ENCODE measurements around the gene PLPPR1.

Gene PLPPR1

GRCh38 chr9:101191723-101192122 is 163.2 kb downstream of the PLPPR1 start:
- no peak for FAIRE-seq
- no peak for DNase-seq (ENCODE audit: insufficient read length, low spot score)

GRCh38 chr9:101197026-101197425 is 168.5 kb downstream of the PLPPR1 start:
- FAIRE-seq: no peak
- DNase-seq (ENCODE audit: insufficient read length, low spot score): no peak

- FAIRE-seq (no peak), DNase-seq (ENCODE audit: insufficient read length, low spot score) (no peak)
These were observed 172.3 kb downstream of the PLPPR1 start for GRCh38 chr9:101200852-101201251.

- DNase-seq (ENCODE audit: insufficient read length, low spot score) (no peak), FAIRE-seq (no peak)
These were observed 173.1 kb downstream of the PLPPR1 start for GRCh38 chr9:101201630-101202029.

- FAIRE-seq: no peak
- DNase-seq (ENCODE audit: insufficient read length, low spot score): no peak
These were observed 181.1 kb downstream of the PLPPR1 start for GRCh38 chr9:101209670-101210069.

- DNase-seq (ENCODE audit: insufficient read length, low spot score) (no peak), FAIRE-seq (no peak)
These were observed 184.1 kb downstream of the PLPPR1 start for GRCh38 chr9:101212661-101213060.

GRCh38 chr9:101219030-101219429 is 190.5 kb downstream of the PLPPR1 start:
- DNase-seq (ENCODE audit: insufficient read length, low spot score): no peak
- FAIRE-seq: no peak

GRCh38 chr9:101220341-101220740 is 191.8 kb downstream of the PLPPR1 start:
- DNase-seq (ENCODE audit: insufficient read length, low spot score) (no peak), FAIRE-seq (no peak)

GRCh38 chr9:101225271-101225670 is 196.7 kb downstream of the PLPPR1 start:
- DNase-seq (ENCODE audit: insufficient read length, low spot score) (no peak), FAIRE-seq (no peak)

- FAIRE-seq: no peak
These were observed 197.6 kb downstream of the PLPPR1 start for GRCh38 chr9:101226161-101226560.

GRCh38 chr9:101226803-101227202 is 198.3 kb downstream of the PLPPR1 start:
- FAIRE-seq: no peak

More at GRCh38 chr9:101226161-101226560, 197.6 kb downstream of the PLPPR1 start:
- DNase-seq (ENCODE audit: insufficient read length, low spot score): no peak

GRCh38 chr9:101229606-101230005 is 201.1 kb downstream of the PLPPR1 start:
- FAIRE-seq: no peak

More at GRCh38 chr9:101226803-101227202, 198.3 kb downstream of the PLPPR1 start:
- DNase-seq (ENCODE audit: insufficient read length, low spot score): no peak

GRCh38 chr9:101232405-101232977 is 204.0 kb downstream of the PLPPR1 start:
- no peak for DNase-seq (ENCODE audit: insufficient read length, low spot score)
- FAIRE-seq: no peak

More at GRCh38 chr9:101229606-101230005, 201.1 kb downstream of the PLPPR1 start:
- DNase-seq (ENCODE audit: insufficient read length, low spot score): no peak

GRCh38 chr9:101235105-101235866 is 206.8 kb downstream of the PLPPR1 start:
- FAIRE-seq (no peak), DNase-seq (ENCODE audit: insufficient read length, low spot score) (no peak)

GRCh38 chr9:101242651-101243050 is 214.1 kb downstream of the PLPPR1 start:
- DNase-seq (ENCODE audit: insufficient read length, low spot score): no peak
- no peak for FAIRE-seq

GRCh38 chr9:101246691-101247090 is 218.2 kb downstream of the PLPPR1 start:
- no peak for FAIRE-seq
- no peak for DNase-seq (ENCODE audit: insufficient read length, low spot score)

- FAIRE-seq: no peak
These were observed 218.8 kb downstream of the PLPPR1 start for GRCh38 chr9:101247297-101247696.

GRCh38 chr9:101254733-101255433 is 226.4 kb downstream of the PLPPR1 start:
- no peak for DNase-seq (ENCODE audit: insufficient read length, low spot score)
- no peak for FAIRE-seq

More at GRCh38 chr9:101247297-101247696, 218.8 kb downstream of the PLPPR1 start:
- DNase-seq (ENCODE audit: insufficient read length, low spot score): no peak

- FAIRE-seq (no peak), DNase-seq (ENCODE audit: insufficient read length, low spot score) (no peak)
These were observed 236.2 kb downstream of the PLPPR1 start for GRCh38 chr9:101264727-101265126.

- DNase-seq (ENCODE audit: insufficient read length, low spot score) (no peak), FAIRE-seq (no peak)
These were observed 236.7 kb downstream of the PLPPR1 start for GRCh38 chr9:101265261-101265660.

- no peak for FAIRE-seq
- DNase-seq (ENCODE audit: insufficient read length, low spot score): no peak
These were observed 239.9 kb downstream of the PLPPR1 start for GRCh38 chr9:101268426-101268825.
